Measurements from ENCODE around the gene CAMK2B.

CAMK2B gene

GRCh38 chr7:44266526-44266925, 58.9 kb downstream of the CAMK2B start:
- Mint-ChIP-seq H3K36me3 (ENCODE audit: low read depth) (no peaks in the 10 kb centered on the region), H3K4me3 (no peak overlapping the region), H3K27me3 (ENCODE audit: low read depth) (peaks cover 19% of the 10 kb centered on the region), H3K9me3 (no peaks in the 10 kb centered on the region), H3K4me1 (peaks cover 23% of the 10 kb centered on the region), H3K27ac (no peak overlapping the region)
- no peak for TF ChIP-seq CTCF (IDR thresholded peaks at IDR 0.05; ENCODE audit: unreplicated experiment in 3 of 3)

GRCh38 chr7:44265728-44266127, 59.7 kb downstream of the CAMK2B start:
- H3K36me3 Mint-ChIP-seq (ENCODE audit: low read depth) = no peaks in the 10 kb centered on the region
- H3K4me3 Mint-ChIP-seq = no peak overlapping the region
- H3K9me3 Mint-ChIP-seq = no peaks in the 10 kb centered on the region
- peaks cover 21% of the 10 kb centered on the region for H3K27me3 Mint-ChIP-seq (ENCODE audit: low read depth)
- no peak for TF ChIP-seq CTCF (IDR thresholded peaks at IDR 0.05; ENCODE audit: unreplicated experiment in 3 of 3)
- H3K4me1 Mint-ChIP-seq = peaks cover 23% of the 10 kb centered on the region
- H3K27ac Mint-ChIP-seq = no peak overlapping the region

- TF ChIP-seq CTCF (IDR thresholded peaks at IDR 0.05; ENCODE audit: unreplicated experiment in 3 of 3) = no peak
- H3K4me1 Mint-ChIP-seq = peaks cover 28% of the 10 kb centered on the region
- no peaks in the 10 kb centered on the region for H3K36me3 Mint-ChIP-seq (ENCODE audit: low read depth)
- peaks cover 25% of the 10 kb centered on the region for H3K27me3 Mint-ChIP-seq (ENCODE audit: low read depth)
- no peak overlapping the region for H3K27ac Mint-ChIP-seq
- no peak overlapping the region for H3K4me3 Mint-ChIP-seq
- no peaks in the 10 kb centered on the region for H3K9me3 Mint-ChIP-seq
Measured at GRCh38 chr7:44264221-44264931, 61.0 kb downstream of the CAMK2B start.

GRCh38 chr7:44263326-44264082, 61.9 kb downstream of the CAMK2B start:
- Mint-ChIP-seq H3K27ac (no peak overlapping the region), H3K27me3 (ENCODE audit: low read depth) (peaks cover 20% of the 10 kb centered on the region), H3K4me1 (peaks cover 31% of the 10 kb centered on the region), H3K9me3 (no peaks in the 10 kb centered on the region), H3K36me3 (ENCODE audit: low read depth) (no peaks in the 10 kb centered on the region), H3K4me3 (no peak overlapping the region)
- TF ChIP-seq CTCF (IDR thresholded peaks at IDR 0.05; ENCODE audit: unreplicated experiment in 3 of 3) = no peak

- no peak overlapping the region for H3K4me3 Mint-ChIP-seq
- TF ChIP-seq CTCF (IDR thresholded peaks at IDR 0.05; ENCODE audit: unreplicated experiment in 3 of 3) = no peak
Measured at GRCh38 chr7:44262031-44262430, 63.4 kb downstream of the CAMK2B start.

More at GRCh38 chr7:44262031-44262430, 63.4 kb downstream of the CAMK2B start:
- Mint-ChIP-seq H3K4me1 (peaks cover 32% of the 10 kb centered on the region), H3K36me3 (ENCODE audit: low read depth) (no peaks in the 10 kb centered on the region), H3K27ac (no peak overlapping the region), H3K27me3 (ENCODE audit: low read depth) (peaks cover 14% of the 10 kb centered on the region), H3K9me3 (no peaks in the 10 kb centered on the region)
